ENCODE data around the gene PRKCE.

GRCh38 chr2:45720210-45720609 lies 68.7 kb downstream of the PRKCE start:
- TF ChIP-seq, protein P1, sequence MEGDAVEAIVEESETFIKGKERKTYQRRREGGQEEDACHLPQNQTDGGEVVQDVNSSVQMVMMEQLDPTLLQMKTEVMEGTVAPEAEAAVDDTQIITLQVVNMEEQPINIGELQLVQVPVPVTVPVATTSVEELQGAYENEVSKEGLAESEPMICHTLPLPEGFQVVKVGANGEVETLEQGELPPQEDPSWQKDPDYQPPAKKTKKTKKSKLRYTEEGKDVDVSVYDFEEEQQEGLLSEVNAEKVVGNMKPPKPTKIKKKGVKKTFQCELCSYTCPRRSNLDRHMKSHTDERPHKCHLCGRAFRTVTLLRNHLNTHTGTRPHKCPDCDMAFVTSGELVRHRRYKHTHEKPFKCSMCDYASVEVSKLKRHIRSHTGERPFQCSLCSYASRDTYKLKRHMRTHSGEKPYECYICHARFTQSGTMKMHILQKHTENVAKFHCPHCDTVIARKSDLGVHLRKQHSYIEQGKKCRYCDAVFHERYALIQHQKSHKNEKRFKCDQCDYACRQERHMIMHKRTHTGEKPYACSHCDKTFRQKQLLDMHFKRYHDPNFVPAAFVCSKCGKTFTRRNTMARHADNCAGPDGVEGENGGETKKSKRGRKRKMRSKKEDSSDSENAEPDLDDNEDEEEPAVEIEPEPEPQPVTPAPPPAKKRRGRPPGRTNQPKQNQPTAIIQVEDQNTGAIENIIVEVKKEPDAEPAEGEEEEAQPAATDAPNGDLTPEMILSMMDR (IDR thresholded peaks at IDR 0.05): no peak
- TF ChIP-seq POLR2A (IDR thresholded peaks at IDR 0.05): no peak
